HG02759 (cell line): Measurements from ENCODE around the gene CDKL5.
"Not testable (repeated sequence)": the region's sequence is repeated elsewhere in the genome, so short reads cannot be mapped to it uniquely, and the experiment has no call there.

Source experiments
- ATAC-seq: cut with Tn5 transposase; IDR thresholded peaks from one replicate; pipeline ENCODE4 v1.9.1; 2021; ENCODE audit warnings: mild to moderate bottlenecking, moderate library complexity; ENCODE audit not compliant: unreplicated experiment

CDKL5 gene

GRCh38 chrX:18425199-18426003 is at the start of gene CDKL5:
CDKL5 (plus strand) TSS chrX:18425608; CDS start chrX:18507097, 81,489 bp downstream.
- peak; percentile 96 for ATAC-seq

GRCh38 chrX:18377796-18378195 is 47.6 kb upstream of the CDKL5 start:
- ATAC-seq: no peak

GRCh38 chrX:18389966-18390365 is 35.4 kb upstream of the CDKL5 start:
- ATAC-seq: no peak

- no peak for ATAC-seq
These were observed 34.4 kb upstream of the CDKL5 start for GRCh38 chrX:18390941-18391538.

GRCh38 chrX:18394477-18394876 is 30.9 kb upstream of the CDKL5 start:
- ATAC-seq: no peak

- ATAC-seq: no peak
These were observed 23.6 kb upstream of the CDKL5 start for GRCh38 chrX:18401848-18402213.

GRCh38 chrX:18406531-18407266 is 18.7 kb upstream of the CDKL5 start:
- no peak for ATAC-seq

GRCh38 chrX:18410038-18410437 is 15.4 kb upstream of the CDKL5 start:
- ATAC-seq: no peak

- no peak for ATAC-seq
These were observed 10.0 kb upstream of the CDKL5 start for GRCh38 chrX:18415386-18415785.

- ATAC-seq: no peak
These were observed 3.1 kb upstream of the CDKL5 start for GRCh38 chrX:18422325-18422724.

GRCh38 chrX:18422886-18423285 is 2.5 kb upstream of the CDKL5 start:
- no peak for ATAC-seq

- peak; percentile 4 for ATAC-seq
These were observed 768 bp upstream of the CDKL5 start for GRCh38 chrX:18424482-18425198.

- ATAC-seq: no peak
These were observed 554 bp downstream of the CDKL5 start for GRCh38 chrX:18426004-18426320.

- ATAC-seq: no peak
These were observed 2.6 kb downstream of the CDKL5 start for GRCh38 chrX:18428006-18428405.

GRCh38 chrX:18433288-18433687 is 7.9 kb downstream of the CDKL5 start:
- not testable (repeated sequence) for ATAC-seq

- ATAC-seq: no peak
These were observed 9.5 kb downstream of the CDKL5 start for GRCh38 chrX:18434896-18435295.

- ATAC-seq: no peak
These were observed 10.6 kb downstream of the CDKL5 start for GRCh38 chrX:18436017-18436416.

- no peak for ATAC-seq
These were observed 15.4 kb downstream of the CDKL5 start for GRCh38 chrX:18440835-18441234.

- ATAC-seq: no peak
These were observed 16.5 kb downstream of the CDKL5 start for GRCh38 chrX:18441780-18442367.

GRCh38 chrX:18448416-18448815 is 23.0 kb downstream of the CDKL5 start:
- ATAC-seq: no peak

GRCh38 chrX:18449236-18449635 is 23.8 kb downstream of the CDKL5 start:
- ATAC-seq: no peak
